SK-N-SH treated with all-trans-retinoic acid at 6 μM for 48 hours (cell line): ENCODE results near the gene NAPB.

Experiments
- ARNTL ChIP-seq: fragments of 450-650 bp; formaldehyde crosslinking; IDR thresholded peaks from 2 replicates; pipeline ENCODE4 v1.5.0; 2020; ENCODE audit warnings: low read depth, mild to moderate bottlenecking, moderate library complexity, borderline replicate concordance
- OSR1 ChIP-seq: fragments of 250-450 bp; sonication (Bioruptor Pico); IDR thresholded peaks from 2 replicates; pipeline ENCODE4 v1.8.0; 2022; ENCODE audit warnings: moderate library complexity, mild to moderate bottlenecking, inconsistent platforms
- PPARA ChIP-seq: fragments of 250-450 bp; sonication (Bioruptor Pico); IDR thresholded peaks from 2 replicates; pipeline ENCODE4 v1.5.0; 2020; ENCODE audit warnings: mild to moderate bottlenecking, borderline replicate concordance
- RARB ChIP-seq: fragments of 250-450 bp; sonication (Bioruptor Pico); IDR thresholded peaks from 2 replicates; pipeline ENCODE4 v1.8.0; 2021; ENCODE audit warnings: mild to moderate bottlenecking, moderate library complexity
- ZFP30 ChIP-seq: fragments of 450-650 bp; formaldehyde crosslinking; IDR thresholded peaks from 2 replicates; pipeline ENCODE4 v1.5.0; 2022; ENCODE audit warnings: mild to moderate bottlenecking, moderate library complexity
- ZNF565 ChIP-seq: fragments of 450-650 bp; formaldehyde crosslinking; conservative IDR thresholded peaks from 2 replicates; pipeline ENCODE4 v1.5.0; 2020; ENCODE audit warnings: low read depth, mild to moderate bottlenecking, moderate library complexity
- ZNF8 ChIP-seq: fragments of 450-650 bp; formaldehyde crosslinking; IDR thresholded peaks from 2 replicates; pipeline ENCODE4 v1.5.0; 2020; ENCODE audit warnings: mild to moderate bottlenecking, moderate library complexity
- TF ChIP-seq, protein P1 (sequence below): fragments of 250-450 bp; sonication (Bioruptor Pico); IDR thresholded peaks from 2 replicates; pipeline ENCODE4 v1.8.0; 2021; ENCODE audit warnings: low read depth, mild to moderate bottlenecking, moderate library complexity, borderline replicate concordance
- TF ChIP-seq, protein P2 (sequence below): fragments of 250-450 bp; sonication (Bioruptor Pico); IDR thresholded peaks from 2 replicates; pipeline ENCODE4 v1.8.0; 2020; ENCODE audit warnings: mild to moderate bottlenecking, moderate library complexity, borderline replicate concordance
- TF ChIP-seq, protein P3 (sequence below): fragments of 250-450 bp; sonication (Bioruptor Pico); IDR thresholded peaks from 2 replicates; pipeline ENCODE4 v1.5.1; 2020; ENCODE audit warnings: low read depth, mild to moderate bottlenecking, moderate library complexity

DNA sequence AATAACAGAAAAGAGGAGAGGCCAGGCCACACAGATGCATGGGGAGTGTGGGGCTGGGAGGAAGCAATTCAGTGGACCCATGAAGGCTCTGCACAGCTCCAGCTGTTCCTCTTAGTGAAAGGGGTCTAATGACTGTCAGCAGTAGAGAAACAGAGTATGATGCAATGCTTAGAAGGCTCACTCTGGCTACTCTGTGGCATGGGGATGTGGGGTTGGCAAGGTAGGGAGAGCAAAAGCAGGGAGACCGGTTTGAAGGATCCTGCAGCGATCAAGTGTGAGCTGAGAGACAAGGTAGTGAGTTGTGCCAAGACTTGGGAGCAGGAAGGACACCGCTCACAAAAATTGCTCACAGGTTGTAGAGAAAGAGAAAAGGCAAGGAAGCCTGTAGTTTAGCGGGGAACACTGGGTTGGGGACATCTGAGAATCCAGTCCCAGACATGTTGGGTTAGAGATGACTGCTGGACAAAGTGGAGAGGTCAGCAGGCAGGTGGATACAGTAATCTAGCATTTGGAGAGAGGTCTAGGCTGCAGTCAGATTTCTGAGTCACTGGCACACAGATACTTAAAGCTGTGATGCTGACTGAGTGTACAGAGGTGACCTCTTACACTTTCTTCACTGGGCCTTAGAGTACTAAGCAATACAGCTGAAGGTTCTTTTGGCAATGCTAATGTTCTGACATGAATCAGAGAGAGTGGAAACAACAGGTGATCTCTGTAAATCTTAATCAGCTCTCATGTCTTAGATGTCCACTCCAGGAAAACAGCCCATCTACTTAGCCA, 27.1 kb downstream of the NAPB start:
- no peak for TF ChIP-seq ARNTL (CRISPR knock-in tag)
- TF ChIP-seq, protein P1, sequence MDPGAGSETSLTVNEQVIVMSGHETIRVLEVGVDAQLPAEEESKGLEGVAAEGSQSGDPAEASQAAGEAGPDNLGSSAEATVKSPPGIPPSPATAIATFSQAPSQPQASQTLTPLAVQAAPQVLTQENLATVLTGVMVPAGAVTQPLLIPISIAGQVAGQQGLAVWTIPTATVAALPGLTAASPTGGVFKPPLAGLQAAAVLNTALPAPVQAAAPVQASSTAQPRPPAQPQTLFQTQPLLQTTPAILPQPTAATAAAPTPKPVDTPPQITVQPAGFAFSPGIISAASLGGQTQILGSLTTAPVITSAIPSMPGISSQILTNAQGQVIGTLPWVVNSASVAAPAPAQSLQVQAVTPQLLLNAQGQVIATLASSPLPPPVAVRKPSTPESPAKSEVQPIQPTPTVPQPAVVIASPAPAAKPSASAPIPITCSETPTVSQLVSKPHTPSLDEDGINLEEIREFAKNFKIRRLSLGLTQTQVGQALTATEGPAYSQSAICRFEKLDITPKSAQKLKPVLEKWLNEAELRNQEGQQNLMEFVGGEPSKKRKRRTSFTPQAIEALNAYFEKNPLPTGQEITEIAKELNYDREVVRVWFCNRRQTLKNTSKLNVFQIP (CRISPR knock-in tag): no peak
- TF ChIP-seq, protein P2, sequence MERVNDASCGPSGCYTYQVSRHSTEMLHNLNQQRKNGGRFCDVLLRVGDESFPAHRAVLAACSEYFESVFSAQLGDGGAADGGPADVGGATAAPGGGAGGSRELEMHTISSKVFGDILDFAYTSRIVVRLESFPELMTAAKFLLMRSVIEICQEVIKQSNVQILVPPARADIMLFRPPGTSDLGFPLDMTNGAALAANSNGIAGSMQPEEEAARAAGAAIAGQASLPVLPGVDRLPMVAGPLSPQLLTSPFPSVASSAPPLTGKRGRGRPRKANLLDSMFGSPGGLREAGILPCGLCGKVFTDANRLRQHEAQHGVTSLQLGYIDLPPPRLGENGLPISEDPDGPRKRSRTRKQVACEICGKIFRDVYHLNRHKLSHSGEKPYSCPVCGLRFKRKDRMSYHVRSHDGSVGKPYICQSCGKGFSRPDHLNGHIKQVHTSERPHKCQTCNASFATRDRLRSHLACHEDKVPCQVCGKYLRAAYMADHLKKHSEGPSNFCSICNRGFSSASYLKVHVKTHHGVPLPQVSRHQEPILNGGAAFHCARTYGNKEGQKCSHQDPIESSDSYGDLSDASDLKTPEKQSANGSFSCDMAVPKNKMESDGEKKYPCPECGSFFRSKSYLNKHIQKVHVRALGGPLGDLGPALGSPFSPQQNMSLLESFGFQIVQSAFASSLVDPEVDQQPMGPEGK (CRISPR knock-in tag): no peak
- no peak for TF ChIP-seq RARB (CRISPR knock-in tag)
- TF ChIP-seq ZNF565 (CRISPR knock-in tag): no peak
- TF ChIP-seq ZNF8 (CRISPR knock-in tag): no peak
- TF ChIP-seq PPARA: no peak
- TF ChIP-seq, protein P3, sequence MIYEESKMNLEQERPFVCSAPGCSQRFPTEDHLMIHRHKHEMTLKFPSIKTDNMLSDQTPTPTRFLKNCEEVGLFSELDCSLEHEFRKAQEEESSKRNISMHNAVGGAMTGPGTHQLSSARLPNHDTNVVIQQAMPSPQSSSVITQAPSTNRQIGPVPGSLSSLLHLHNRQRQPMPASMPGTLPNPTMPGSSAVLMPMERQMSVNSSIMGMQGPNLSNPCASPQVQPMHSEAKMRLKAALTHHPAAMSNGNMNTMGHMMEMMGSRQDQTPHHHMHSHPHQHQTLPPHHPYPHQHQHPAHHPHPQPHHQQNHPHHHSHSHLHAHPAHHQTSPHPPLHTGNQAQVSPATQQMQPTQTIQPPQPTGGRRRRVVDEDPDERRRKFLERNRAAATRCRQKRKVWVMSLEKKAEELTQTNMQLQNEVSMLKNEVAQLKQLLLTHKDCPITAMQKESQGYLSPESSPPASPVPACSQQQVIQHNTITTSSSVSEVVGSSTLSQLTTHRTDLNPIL (CRISPR knock-in tag): no peak
- no peak for TF ChIP-seq ZFP30 (CRISPR knock-in tag)
- TF ChIP-seq OSR1 (CRISPR knock-in tag): no peak
